K562 (cell line): ENCODE data around the gene TCF4. TPM values are rescaled to one million over a fixed set of nuclear protein-coding genes. Genes with fewer than 3 reads are reported as not detected.

Source experiments
- ATAC-seq: fragments of 200-7000 bp; cut with Tn5 transposase; 3 replicates; pipeline ENCODE4 v1.9.1; 2020; ENCODE audit warnings: moderate library complexity
- BruUV-seq: library from RNA; stranded (reverse); fragments of 400-500 nt; replicated peaks from 2 replicates; lab custom pipeline; 2021; lab: Mats Ljungman, UMichigan
- CTCF ChIA-PET: fragments of 300-600 bp; formaldehyde crosslinking; extraction: SDS; loops from one replicate; lab custom pipeline; 2021; ENCODE audit warnings: low intra/inter-chr PET ratio; lab: Yijun Ruan, JAX
- POLR2A ChIA-PET: fragments of 300-600, 350-650 bp; sonication (Branson Sonifier 250); formaldehyde crosslinking; extraction: SDS; loops from one replicate; lab custom pipeline; 2021; ENCODE audit warnings: antibody characterized with exemption, inconsistent platforms; lab: Yijun Ruan, JAX
- DNase-seq, 4 experiments: peaks; one replicate each; pipeline versions ENCODE4 v3.0.0 to v3.0.0-alpha.2; 2011 to 2018; ENCODE audit warnings: low spot score in 3 of 4, mixed read lengths in 3 of 4; ENCODE audit errors: extremely low read depth in 1 of 4
- FAIRE-seq: peaks from 2 replicates; lab custom pipeline; 2011; peaks lifted over from hg19 to GRCh38; lab: Jason Lieb, UNC
- H2AFZ ChIP-seq: 2 replicates; pipeline ENCODE4 v1.6.0; 2011; ENCODE audit warnings: low read depth, low read length, control low read depth, inconsistent platforms
- H3K27ac ChIP-seq: fragments of 200-600 bp; 3 replicates; pipeline ENCODE4 v1.8.0; 2011; ENCODE audit warnings: low read depth, mild to moderate bottlenecking, control low read depth, inconsistent platforms, low read length, moderate library complexity, mixed read lengths; ENCODE audit errors: extremely low read depth
- H3K27me3 ChIP-seq, 2 experiments: fragments of 300-600 bp in 1 of 2; 2 replicates in 1 of 2; 3 replicates in 1 of 2; pipeline versions ENCODE4 v1.6.0 to v1.8.0; 2011; ENCODE audit warnings: inconsistent platforms in 2 of 2, low read length in 2 of 2, mild to moderate bottlenecking in 1 of 2, mixed read lengths in 1 of 2, moderate library complexity in 1 of 2; ENCODE audit not compliant: control insufficient read depth in 2 of 2, insufficient read depth in 2 of 2
- H3K36me3 ChIP-seq: fragments of 300-600 bp; 3 replicates; pipeline ENCODE4 v1.8.0; 2011; ENCODE audit warnings: mild to moderate bottlenecking, low read length, inconsistent platforms; ENCODE audit not compliant: control insufficient read depth, insufficient read depth
- H3K4me1 ChIP-seq, 2 experiments: fragments of 200-600 bp in 1 of 2; replicated peaks in 1 of 2; 2 replicates in 1 of 2; 3 replicates in 1 of 2; pipeline versions ENCODE4 v1.5.1 to v1.8.0; 2011; ENCODE audit warnings: inconsistent platforms in 2 of 2, low read length in 2 of 2, mild to moderate bottlenecking in 1 of 2, mixed read lengths in 1 of 2, moderate library complexity in 1 of 2; ENCODE audit not compliant: control insufficient read depth in 2 of 2, insufficient read depth in 2 of 2
- H3K4me2 ChIP-seq: 2 replicates; pipeline ENCODE4 v1.6.1; 2011; ENCODE audit warnings: low read length, control low read depth, inconsistent platforms, mixed read lengths; ENCODE audit not compliant: insufficient read depth
- H3K4me3 ChIP-seq: fragments of 200-600 bp; sonication (generic), shearing (Covaris generic); 2 replicates; pipeline ENCODE4 v1.5.1; 2016; ENCODE audit warnings: control low read depth, inconsistent platforms
- H3K79me2 ChIP-seq: fragments of 200-600 bp; 3 replicates; pipeline ENCODE4 v1.8.0; 2011; ENCODE audit warnings: low read length, inconsistent platforms; ENCODE audit not compliant: control insufficient read depth, insufficient read depth
- H3K9ac ChIP-seq, 2 experiments: 2 replicates each; pipeline versions ENCODE4 v1.6.0 to v1.6.1; 2011; ENCODE audit warnings: low read depth in 2 of 2, low read length in 2 of 2, control low read depth in 1 of 2, inconsistent platforms in 1 of 2, mild to moderate bottlenecking in 1 of 2, mixed read lengths in 1 of 2; ENCODE audit not compliant: insufficient read depth in 1 of 2
- H3K9me1 ChIP-seq: one replicate; pipeline ENCODE4 v1.6.0; 2011; ENCODE audit warnings: inconsistent platforms, mild to moderate bottlenecking, low read length, moderate library complexity; ENCODE audit not compliant: control insufficient read depth, insufficient read depth
- H3K9me3 ChIP-seq: replicated peaks from 2 replicates; pipeline ENCODE4 v1.5.1; 2011; ENCODE audit warnings: low read depth, low read length, inconsistent platforms; ENCODE audit not compliant: control insufficient read depth, insufficient read depth
- H4K20me1 ChIP-seq: replicated peaks from 2 replicates; pipeline ENCODE4 v1.6.1; 2011; ENCODE audit warnings: low read length, inconsistent platforms, mixed read lengths; ENCODE audit not compliant: control insufficient read depth, insufficient read depth
- ATF6 ChIP-seq: sonication (generic); formaldehyde crosslinking; IDR thresholded peaks from 2 replicates; pipeline ENCODE4 v1.4.0; 2020; ENCODE audit warnings: mild to moderate bottlenecking, missing genetic modification reagents
- BCOR ChIP-seq: fragments of 450-650 bp; IDR thresholded peaks from 2 replicates; pipeline ENCODE4 v1.6.1; 2016
- DIDO1 ChIP-seq: fragments of 450-650 bp; IDR thresholded peaks from 2 replicates; pipeline ENCODE4 v1.6.1; 2016; ENCODE audit warnings: low read depth, missing biosample characterization, missing genetic modification characterization
- FOXK1 ChIP-seq: sonication (generic); formaldehyde crosslinking; IDR thresholded peaks from 2 replicates; pipeline ENCODE4 v1.8.0; 2022; ENCODE audit warnings: missing genetic modification reagents, mild to moderate bottlenecking, borderline replicate concordance
- KHSRP ChIP-seq: fragments of 450-650 bp; IDR thresholded peaks from 2 replicates; pipeline ENCODE4 v1.6.1; 2017
- NCOA4 ChIP-seq: fragments of 450-650 bp; IDR thresholded peaks from 2 replicates; pipeline ENCODE4 v1.6.1; 2018; ENCODE audit warnings: mild to moderate bottlenecking; ENCODE audit not compliant: partially characterized antibody
- NFATC3 ChIP-seq: fragments of 450-650 bp; IDR thresholded peaks from 2 replicates; pipeline ENCODE4 v1.6.1; 2017; ENCODE audit warnings: mild to moderate bottlenecking
- PCBP1 ChIP-seq: fragments of 200-400 bp; formaldehyde crosslinking; IDR thresholded peaks from 2 replicates; pipeline ENCODE4 v1.6.1; 2018; ENCODE audit warnings: mild to moderate bottlenecking, low read depth, low read length; ENCODE audit not compliant: poor library complexity, severe bottlenecking
- PHB ChIP-seq: fragments of 250-450 bp; sonication (Bioruptor Pico); IDR thresholded peaks from 2 replicates; pipeline ENCODE4 v1.5.0; 2021
- POLR2B ChIP-seq: fragments of 450-650 bp; IDR thresholded peaks from 2 replicates; pipeline ENCODE4 v1.6.1; 2018; ENCODE audit warnings: low read depth; ENCODE audit not compliant: partially characterized antibody
- SMC3 ChIP-seq: conservative IDR thresholded peaks from 2 replicates; pipeline ENCODE4 v1.6.1; 2011; ENCODE audit warnings: low read depth, low read length, improper control_type of control experiment; ENCODE audit not compliant: insufficient read depth
- TBL1XR1 ChIP-seq, 2 experiments: IDR thresholded peaks; 2 replicates each; pipeline ENCODE4 v1.6.1; 2012; ENCODE audit warnings: improper control_type of control experiment in 2 of 2, low read length in 2 of 2, mild to moderate bottlenecking in 1 of 2
- TCF3 ChIP-seq: sonication (generic); formaldehyde crosslinking; IDR thresholded peaks from 2 replicates; pipeline ENCODE4 v1.4.0; 2020; ENCODE audit warnings: mild to moderate bottlenecking, missing genetic modification reagents
- THAP12 ChIP-seq: fragments of 250-450 bp; sonication (Bioruptor Pico); IDR thresholded peaks from 2 replicates; pipeline ENCODE4 v1.9.0; 2021; ENCODE audit warnings: mild to moderate bottlenecking, inconsistent platforms
- ZNF124 ChIP-seq: sonication (generic); formaldehyde crosslinking; IDR thresholded peaks from 2 replicates; pipeline ENCODE4 v1.8.1; 2022; ENCODE audit warnings: missing genetic modification reagents
- ZNF316 ChIP-seq: fragments of 450-650 bp; IDR thresholded peaks from 2 replicates; pipeline ENCODE4 v1.6.1; 2016
- ZNF57 ChIP-seq: fragments of 450-650 bp; formaldehyde crosslinking; IDR thresholded peaks from 2 replicates; pipeline ENCODE4 v1.4.0; 2020; ENCODE audit warnings: mild to moderate bottlenecking, moderate library complexity
- WGBS: fragments of 100-300 bp; shearing (Covaris generic); methylation state at CpG from one replicate; pipeline ENCODE4 v1.1.6; 2016; ENCODE audit warnings: low coverage, mixed read lengths; ENCODE audit not compliant: insufficient coverage; ENCODE audit errors: missing lambda C conversion rate; 5-methylcytosine and 5-hydroxymethylcytosine counted together
- in situ Hi-C: fragments of 300-500 bp; cut with MboI; formaldehyde crosslinking; loops from 4 replicates; pipeline ENCODE4 v1.15.0; 2018; ENCODE audit warnings: inconsistent platforms, mixed read lengths
- intact Hi-C: fragments of 100-400 bp; cut with micrococcal nuclease; formaldehyde crosslinking; loops from 2 replicates; pipeline ENCODE4 v1.14.2; 2022
- polyA plus RNA-seq, 8 experiments: library from polyadenylated mRNA; depleted of rRNA in 4 of 8; stranded (reverse) in 5 of 8; unstranded in 3 of 8; fragments of >200 nt; fragmentation: Nextera tagmentation in 2 of 8; fragmentation: Illumina TruSeq in 1 of 8; extraction: Ambion mirVana in 2 of 8; extraction: Trizol in 1 of 8; gene quantifications; 2 replicates each; pipeline versions ENCODE4 v1.2.1 to v1.2.3, GENCODE V29; 2011 to 2014; ENCODE audit warnings: inconsistent platforms in 1 of 8, missing spikeins in 1 of 8
- total RNA-seq, 7 experiments: library from RNA; depleted of rRNA in 6 of 7; stranded (reverse); fragments of >200 nt in 6 of 7; fragmentation: Illumina TruSeq in 2 of 7; extraction: Trizol in 2 of 7; gene quantifications; 2 replicates each; pipeline versions ENCODE4 v1.2.1 to v1.2.3, GENCODE V29; 2011 to 2021; ENCODE audit warnings: low replicate concordance in 1 of 7

TCF4 gene
- total and polyA plus RNA-seq, 9 of the 15 experiments (the other 6 are each of a cell fraction or from before 2014, with no cell fraction given) = 4.8 to 24.7 (median 15.2) TPM

DNA sequence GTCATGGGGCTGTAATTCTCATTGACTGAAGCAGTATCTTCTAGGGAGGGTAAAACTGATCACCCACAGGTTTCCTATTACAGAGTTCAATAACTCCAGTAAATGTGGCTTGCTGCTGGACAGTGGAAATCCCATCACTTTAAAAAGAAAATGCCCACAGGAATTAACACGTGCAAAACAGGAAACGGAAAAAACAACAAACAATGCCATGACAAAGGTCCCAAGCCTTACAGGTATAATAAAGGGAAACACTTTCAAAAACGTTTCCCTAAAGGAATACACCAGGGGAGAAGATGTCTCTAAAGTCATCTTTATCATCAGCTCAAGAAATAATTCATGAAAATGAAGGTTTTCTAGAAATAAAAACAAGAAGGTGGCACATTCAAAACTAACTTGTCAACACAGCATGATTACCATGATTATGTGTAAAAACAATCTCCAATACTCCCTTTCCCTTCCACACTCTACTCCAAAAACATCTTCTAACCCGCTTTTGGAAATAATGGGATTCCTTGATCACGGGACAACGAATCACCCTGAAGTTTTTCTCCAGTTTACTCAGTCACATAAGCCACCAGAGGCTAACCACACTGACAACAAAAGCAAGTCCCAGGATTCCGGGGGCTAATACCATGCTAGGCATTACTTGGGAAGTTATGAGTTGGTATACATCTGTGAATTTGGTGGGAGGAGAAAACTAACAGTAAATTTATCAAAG is 167.9 kb downstream of the TCF4 start (continued):
- TF ChIP-seq ATF6 (CRISPR knock-in tag) = no peak
- TF ChIP-seq, all 486 proteins: peak for 0

- H3K4me3 ChIP-seq = no peak overlapping the region
- no peaks in the 10 kb centered on the region for H3K9me1 ChIP-seq
- ATAC-seq (no peak), FAIRE-seq (no peak), DNase-seq (no peak)
- no peak overlapping the region for H2AFZ ChIP-seq
- ChIA-PET CTCF (no interaction called here), POLR2A (no interaction called here)
- H3K4me1 ChIP-seq = peaks cover 0 to 2% of the 10 kb centered on the region in 2 experiments; a peak in 1 of 5 replicates
- WGBS = 79% methylated on average over 5 of the region's 5 CpGs
- no peaks in the 10 kb centered on the region for H3K79me2 ChIP-seq
- no peak overlapping the region for H3K27ac ChIP-seq
- no peaks in the 10 kb centered on the region for H4K20me1 ChIP-seq
- no peaks in the 10 kb centered on the region for H3K36me3 ChIP-seq
- H3K9me3 ChIP-seq = no peaks in the 10 kb centered on the region
- BruUV-seq = no TSS peak
- in situ Hi-C loops = loop anchor here (10.0 kb wide), 1 partner anchor 355 kb away; no protein-coding TSS in a partner anchor
- H3K9ac ChIP-seq = no peak overlapping the region
- H3K4me2 ChIP-seq = no peak overlapping the region
- no peaks in the 10 kb centered on the region for H3K27me3 ChIP-seq
- intact Hi-C loops = loop anchor here (5.0 to 10.0 kb wide), 3 partner anchors 103 to 445 kb away; no protein-coding TSS in a partner anchor
- TF ChIP-seq DIDO1 (tag) (no peak), BCOR (no peak), TBL1XR1 (IDR thresholded peaks at IDR 0.05; ENCODE audit: low read length in 2 of 2) (no peak), FOXK1 (CRISPR knock-in tag) (no peak), PCBP1 (no peak), THAP12 (CRISPR knock-in tag) (no peak), SMC3 (no peak), ZNF124 (CRISPR knock-in tag) (no peak), POLR2B (no peak), NCOA4 (no peak), ZNF57 (CRISPR knock-in tag) (no peak), NFATC3 (no peak), TCF3 (no peak), KHSRP (no peak), ZNF316 (no peak), PHB (CRISPR knock-in tag) (no peak)
Measured at GRCh38 chr18:55419132-55419946, 168.7 kb downstream of the TCF4 start.
